Measurements from ENCODE around the gene UCN2. TPM values are rescaled to one million over a fixed set of nuclear protein-coding genes. Genes with fewer than 3 reads are reported as not detected.

The UCN2 gene
- total RNA-seq, 1 experiment from 2014 or later = not detected

DNA sequence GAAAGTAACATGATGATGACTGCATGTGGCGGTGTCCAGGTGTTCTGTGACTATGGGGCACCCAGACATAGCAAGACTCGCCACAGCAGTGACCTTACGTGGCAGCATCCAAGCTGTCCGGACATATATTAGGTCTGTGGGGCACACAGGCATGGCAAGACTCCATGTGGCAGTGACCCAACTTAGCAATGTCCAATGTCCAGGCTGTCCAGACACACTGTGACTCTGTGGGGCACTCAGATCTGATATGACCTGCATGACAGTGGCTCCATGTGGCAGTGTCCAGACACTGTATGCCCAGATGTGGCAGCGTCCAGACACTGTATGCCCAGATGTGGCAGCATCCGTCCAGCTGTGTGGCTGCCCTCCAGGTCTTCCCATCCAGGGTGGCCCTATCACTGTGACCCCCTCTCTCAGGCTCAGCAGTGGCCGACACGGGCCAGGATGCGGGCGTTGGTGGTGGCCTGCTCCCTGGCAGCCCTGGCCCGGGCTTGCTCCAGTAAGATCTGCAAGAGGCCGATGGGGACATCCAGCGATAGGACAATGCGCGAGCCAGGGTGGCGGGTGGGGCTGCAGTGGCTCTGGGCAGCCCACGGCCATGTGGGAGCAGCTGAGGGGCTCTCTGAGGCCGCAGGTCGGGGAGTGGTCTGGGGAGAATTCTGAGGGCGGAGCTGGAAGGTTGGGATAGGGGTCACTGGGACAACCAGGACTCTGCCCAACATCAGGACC, 1.1 kb downstream of the UCN2 start:
- Mint-ChIP-seq H3K4me3 (no peak overlapping the region), H3K36me3 (no peaks in the 10 kb centered on the region), H3K4me1 (peaks cover 47% of the 10 kb centered on the region), H3K9me3 (no peaks in the 10 kb centered on the region), H3K27me3 (ENCODE audit: low read depth) (no peaks in the 10 kb centered on the region), H3K27ac (peak overlapping the region; percentile 39)
- ATAC-seq (no peak), DNase-seq (ENCODE audit: low spot score) (no peak)
- ChIA-PET POLR2A (no interaction called here), CTCF (interaction anchor here (0.6 to 5.9 kb wide), 6 partner anchors 14 to 127 kb away, joined by 3 to 71 read pairs (median 6); partner anchors contain the start of genes CCDC51, NCKIPSD, SLC26A6 and TMA7)
- no peak for TF ChIP-seq MXD4 (CRISPR knock-in tag; IDR thresholded peaks at IDR 0.05; ENCODE audit: borderline replicate concordance)
- TF ChIP-seq GABPB1 (CRISPR knock-in tag; IDR thresholded peaks at IDR 0.05) = no peak
- no peak for TF ChIP-seq ZNF396 (CRISPR knock-in tag; IDR thresholded peaks at IDR 0.05; ENCODE audit: borderline replicate concordance)

DNA sequence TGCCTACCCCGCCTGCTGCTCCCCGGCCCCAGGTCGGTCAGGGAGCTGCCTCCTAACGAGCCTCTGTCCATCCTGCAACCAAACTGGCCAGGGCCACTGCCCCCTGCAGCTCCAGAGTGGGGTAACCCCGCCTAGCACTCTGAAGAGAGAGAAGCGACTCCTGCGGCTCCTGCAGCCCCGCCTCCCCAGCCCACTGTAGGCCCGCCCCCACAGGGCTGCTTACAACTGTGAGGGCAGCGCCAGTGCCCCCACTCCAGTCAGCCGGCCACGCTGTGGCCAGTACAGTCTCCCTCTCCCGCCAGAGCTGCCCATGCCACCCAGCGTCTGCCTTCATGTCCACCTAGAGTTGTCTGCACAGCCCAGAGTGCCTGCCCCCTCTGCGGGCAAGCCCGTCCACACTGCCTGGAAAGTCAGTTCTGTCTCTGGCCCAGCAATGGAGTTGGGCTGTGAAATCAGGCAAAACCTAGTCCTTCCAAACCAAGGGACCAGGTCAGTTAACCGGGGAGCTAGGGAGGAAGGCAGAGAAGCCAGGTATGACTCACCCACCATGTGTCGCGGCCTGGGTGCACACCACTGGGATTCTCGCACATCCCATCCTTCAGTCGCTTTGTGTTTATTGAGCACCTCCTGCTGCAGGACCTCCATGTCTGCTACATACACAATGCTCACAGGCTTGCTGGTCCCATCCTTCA, 2.4 kb downstream of the UCN2 start:
- peak; percentile 81 for DNase-seq (ENCODE audit: low spot score)
- POLR2A ChIA-PET = interaction anchor here (0.7 to 1.0 kb wide), 2 partner anchors 74 to 89 kb away, joined by 5 to 7 read pairs; partner anchors contain the start of gene SLC26A6
- H3K9me3 Mint-ChIP-seq = no peaks in the 10 kb centered on the region
- H3K27me3 Mint-ChIP-seq (ENCODE audit: low read depth) = no peaks in the 10 kb centered on the region
- no peaks in the 10 kb centered on the region for H3K36me3 Mint-ChIP-seq
- H3K4me1 Mint-ChIP-seq = peaks cover 47% of the 10 kb centered on the region
- peak; percentile 12 for ATAC-seq
- CTCF ChIA-PET = interaction anchor here (0.6 to 5.9 kb wide), 13 partner anchors 9 to 128 kb away, joined by 3 to 71 read pairs (median 4); partner anchors contain the start of genes CCDC51, CELSR3, NCKIPSD and SLC26A6
- H3K4me3 Mint-ChIP-seq = peak overlapping the region; percentile 57
- peak overlapping the region; percentile 83 for H3K27ac Mint-ChIP-seq
- TF ChIP-seq, protein P1, sequence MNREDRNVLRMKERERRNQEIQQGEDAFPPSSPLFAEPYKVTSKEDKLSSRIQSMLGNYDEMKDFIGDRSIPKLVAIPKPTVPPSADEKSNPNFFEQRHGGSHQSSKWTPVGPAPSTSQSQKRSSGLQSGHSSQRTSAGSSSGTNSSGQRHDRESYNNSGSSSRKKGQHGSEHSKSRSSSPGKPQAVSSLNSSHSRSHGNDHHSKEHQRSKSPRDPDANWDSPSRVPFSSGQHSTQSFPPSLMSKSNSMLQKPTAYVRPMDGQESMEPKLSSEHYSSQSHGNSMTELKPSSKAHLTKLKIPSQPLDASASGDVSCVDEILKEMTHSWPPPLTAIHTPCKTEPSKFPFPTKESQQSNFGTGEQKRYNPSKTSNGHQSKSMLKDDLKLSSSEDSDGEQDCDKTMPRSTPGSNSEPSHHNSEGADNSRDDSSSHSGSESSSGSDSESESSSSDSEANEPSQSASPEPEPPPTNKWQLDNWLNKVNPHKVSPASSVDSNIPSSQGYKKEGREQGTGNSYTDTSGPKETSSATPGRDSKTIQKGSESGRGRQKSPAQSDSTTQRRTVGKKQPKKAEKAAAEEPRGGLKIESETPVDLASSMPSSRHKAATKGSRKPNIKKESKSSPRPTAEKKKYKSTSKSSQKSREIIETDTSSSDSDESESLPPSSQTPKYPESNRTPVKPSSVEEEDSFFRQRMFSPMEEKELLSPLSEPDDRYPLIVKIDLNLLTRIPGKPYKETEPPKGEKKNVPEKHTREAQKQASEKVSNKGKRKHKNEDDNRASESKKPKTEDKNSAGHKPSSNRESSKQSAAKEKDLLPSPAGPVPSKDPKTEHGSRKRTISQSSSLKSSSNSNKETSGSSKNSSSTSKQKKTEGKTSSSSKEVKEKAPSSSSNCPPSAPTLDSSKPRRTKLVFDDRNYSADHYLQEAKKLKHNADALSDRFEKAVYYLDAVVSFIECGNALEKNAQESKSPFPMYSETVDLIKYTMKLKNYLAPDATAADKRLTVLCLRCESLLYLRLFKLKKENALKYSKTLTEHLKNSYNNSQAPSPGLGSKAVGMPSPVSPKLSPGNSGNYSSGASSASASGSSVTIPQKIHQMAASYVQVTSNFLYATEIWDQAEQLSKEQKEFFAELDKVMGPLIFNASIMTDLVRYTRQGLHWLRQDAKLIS (CRISPR knock-in tag; IDR thresholded peaks at IDR 0.05; ENCODE audit: borderline replicate concordance) = no peak
- TF ChIP-seq, protein P2, sequence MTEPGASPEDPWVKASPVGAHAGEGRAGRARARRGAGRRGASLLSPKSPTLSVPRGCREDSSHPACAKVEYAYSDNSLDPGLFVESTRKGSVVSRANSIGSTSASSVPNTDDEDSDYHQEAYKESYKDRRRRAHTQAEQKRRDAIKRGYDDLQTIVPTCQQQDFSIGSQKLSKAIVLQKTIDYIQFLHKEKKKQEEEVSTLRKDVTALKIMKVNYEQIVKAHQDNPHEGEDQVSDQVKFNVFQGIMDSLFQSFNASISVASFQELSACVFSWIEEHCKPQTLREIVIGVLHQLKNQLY (CRISPR knock-in tag; IDR thresholded peaks at IDR 0.05) = no peak
- TF ChIP-seq, protein P3, sequence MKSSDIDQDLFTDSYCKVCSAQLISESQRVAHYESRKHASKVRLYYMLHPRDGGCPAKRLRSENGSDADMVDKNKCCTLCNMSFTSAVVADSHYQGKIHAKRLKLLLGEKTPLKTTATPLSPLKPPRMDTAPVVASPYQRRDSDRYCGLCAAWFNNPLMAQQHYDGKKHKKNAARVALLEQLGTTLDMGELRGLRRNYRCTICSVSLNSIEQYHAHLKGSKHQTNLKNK (CRISPR knock-in tag; IDR thresholded peaks at IDR 0.05) = no peak
- TF ChIP-seq ZBTB21 (CRISPR knock-in tag; IDR thresholded peaks at IDR 0.05; ENCODE audit: borderline replicate concordance) = peak; percentile 27; the same call in 1 of the 2 replicates
- TF ChIP-seq, protein P4, sequence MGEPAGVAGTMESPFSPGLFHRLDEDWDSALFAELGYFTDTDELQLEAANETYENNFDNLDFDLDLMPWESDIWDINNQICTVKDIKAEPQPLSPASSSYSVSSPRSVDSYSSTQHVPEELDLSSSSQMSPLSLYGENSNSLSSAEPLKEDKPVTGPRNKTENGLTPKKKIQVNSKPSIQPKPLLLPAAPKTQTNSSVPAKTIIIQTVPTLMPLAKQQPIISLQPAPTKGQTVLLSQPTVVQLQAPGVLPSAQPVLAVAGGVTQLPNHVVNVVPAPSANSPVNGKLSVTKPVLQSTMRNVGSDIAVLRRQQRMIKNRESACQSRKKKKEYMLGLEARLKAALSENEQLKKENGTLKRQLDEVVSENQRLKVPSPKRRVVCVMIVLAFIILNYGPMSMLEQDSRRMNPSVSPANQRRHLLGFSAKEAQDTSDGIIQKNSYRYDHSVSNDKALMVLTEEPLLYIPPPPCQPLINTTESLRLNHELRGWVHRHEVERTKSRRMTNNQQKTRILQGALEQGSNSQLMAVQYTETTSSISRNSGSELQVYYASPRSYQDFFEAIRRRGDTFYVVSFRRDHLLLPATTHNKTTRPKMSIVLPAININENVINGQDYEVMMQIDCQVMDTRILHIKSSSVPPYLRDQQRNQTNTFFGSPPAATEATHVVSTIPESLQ (CRISPR knock-in tag; IDR thresholded peaks at IDR 0.05) = no peak
- TF ChIP-seq, protein P5, sequence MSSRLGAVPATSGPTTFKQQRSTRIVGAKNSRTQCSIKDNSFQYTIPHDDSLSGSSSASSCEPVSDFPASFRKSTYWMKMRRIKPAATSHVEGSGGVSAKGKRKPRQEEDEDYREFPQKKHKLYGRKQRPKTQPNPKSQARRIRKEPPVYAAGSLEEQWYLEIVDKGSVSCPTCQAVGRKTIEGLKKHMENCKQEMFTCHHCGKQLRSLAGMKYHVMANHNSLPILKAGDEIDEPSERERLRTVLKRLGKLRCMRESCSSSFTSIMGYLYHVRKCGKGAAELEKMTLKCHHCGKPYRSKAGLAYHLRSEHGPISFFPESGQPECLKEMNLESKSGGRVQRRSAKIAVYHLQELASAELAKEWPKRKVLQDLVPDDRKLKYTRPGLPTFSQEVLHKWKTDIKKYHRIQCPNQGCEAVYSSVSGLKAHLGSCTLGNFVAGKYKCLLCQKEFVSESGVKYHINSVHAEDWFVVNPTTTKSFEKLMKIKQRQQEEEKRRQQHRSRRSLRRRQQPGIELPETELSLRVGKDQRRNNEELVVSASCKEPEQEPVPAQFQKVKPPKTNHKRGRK (CRISPR knock-in tag; IDR thresholded peaks at IDR 0.05; ENCODE audit: borderline replicate concordance) = no peak
- no peak for TF ChIP-seq GABPB1 (CRISPR knock-in tag; IDR thresholded peaks at IDR 0.05)
- TF ChIP-seq ZNF263 (CRISPR knock-in tag; IDR thresholded peaks at IDR 0.05; ENCODE audit: low read depth) = no peak
- TF ChIP-seq, protein P6, sequence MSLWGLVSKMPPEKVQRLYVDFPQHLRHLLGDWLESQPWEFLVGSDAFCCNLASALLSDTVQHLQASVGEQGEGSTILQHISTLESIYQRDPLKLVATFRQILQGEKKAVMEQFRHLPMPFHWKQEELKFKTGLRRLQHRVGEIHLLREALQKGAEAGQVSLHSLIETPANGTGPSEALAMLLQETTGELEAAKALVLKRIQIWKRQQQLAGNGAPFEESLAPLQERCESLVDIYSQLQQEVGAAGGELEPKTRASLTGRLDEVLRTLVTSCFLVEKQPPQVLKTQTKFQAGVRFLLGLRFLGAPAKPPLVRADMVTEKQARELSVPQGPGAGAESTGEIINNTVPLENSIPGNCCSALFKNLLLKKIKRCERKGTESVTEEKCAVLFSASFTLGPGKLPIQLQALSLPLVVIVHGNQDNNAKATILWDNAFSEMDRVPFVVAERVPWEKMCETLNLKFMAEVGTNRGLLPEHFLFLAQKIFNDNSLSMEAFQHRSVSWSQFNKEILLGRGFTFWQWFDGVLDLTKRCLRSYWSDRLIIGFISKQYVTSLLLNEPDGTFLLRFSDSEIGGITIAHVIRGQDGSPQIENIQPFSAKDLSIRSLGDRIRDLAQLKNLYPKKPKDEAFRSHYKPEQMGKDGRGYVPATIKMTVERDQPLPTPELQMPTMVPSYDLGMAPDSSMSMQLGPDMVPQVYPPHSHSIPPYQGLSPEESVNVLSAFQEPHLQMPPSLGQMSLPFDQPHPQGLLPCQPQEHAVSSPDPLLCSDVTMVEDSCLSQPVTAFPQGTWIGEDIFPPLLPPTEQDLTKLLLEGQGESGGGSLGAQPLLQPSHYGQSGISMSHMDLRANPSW (CRISPR knock-in tag; conservative IDR thresholded peaks at IDR 0.05; ENCODE audit: low read depth) = no peak
- 0 out of 2 replicates have a peak, but pooled peaks have one; percentile 14 for TF ChIP-seq ZNF138 (CRISPR knock-in tag; conservative IDR thresholded peaks at IDR 0.05)
- TF ChIP-seq TEAD4 (CRISPR knock-in tag; IDR thresholded peaks at IDR 0.05) = no peak
- TF ChIP-seq FOXK1 (CRISPR knock-in tag; IDR thresholded peaks at IDR 0.05) = no peak
- TF ChIP-seq JUN (CRISPR knock-in tag; IDR thresholded peaks at IDR 0.05) = no peak
- no peak for TF ChIP-seq IRF2 (CRISPR knock-in tag; IDR thresholded peaks at IDR 0.05; ENCODE audit: borderline replicate concordance, low read depth)
- TF ChIP-seq ETV6 (CRISPR knock-in tag; IDR thresholded peaks at IDR 0.05) = 0 out of 2 replicates have a peak, but pooled peaks have one; percentile 32
- TF ChIP-seq PRRX2 (CRISPR knock-in tag; IDR thresholded peaks at IDR 0.05) = no peak
- TF ChIP-seq, protein P7, sequence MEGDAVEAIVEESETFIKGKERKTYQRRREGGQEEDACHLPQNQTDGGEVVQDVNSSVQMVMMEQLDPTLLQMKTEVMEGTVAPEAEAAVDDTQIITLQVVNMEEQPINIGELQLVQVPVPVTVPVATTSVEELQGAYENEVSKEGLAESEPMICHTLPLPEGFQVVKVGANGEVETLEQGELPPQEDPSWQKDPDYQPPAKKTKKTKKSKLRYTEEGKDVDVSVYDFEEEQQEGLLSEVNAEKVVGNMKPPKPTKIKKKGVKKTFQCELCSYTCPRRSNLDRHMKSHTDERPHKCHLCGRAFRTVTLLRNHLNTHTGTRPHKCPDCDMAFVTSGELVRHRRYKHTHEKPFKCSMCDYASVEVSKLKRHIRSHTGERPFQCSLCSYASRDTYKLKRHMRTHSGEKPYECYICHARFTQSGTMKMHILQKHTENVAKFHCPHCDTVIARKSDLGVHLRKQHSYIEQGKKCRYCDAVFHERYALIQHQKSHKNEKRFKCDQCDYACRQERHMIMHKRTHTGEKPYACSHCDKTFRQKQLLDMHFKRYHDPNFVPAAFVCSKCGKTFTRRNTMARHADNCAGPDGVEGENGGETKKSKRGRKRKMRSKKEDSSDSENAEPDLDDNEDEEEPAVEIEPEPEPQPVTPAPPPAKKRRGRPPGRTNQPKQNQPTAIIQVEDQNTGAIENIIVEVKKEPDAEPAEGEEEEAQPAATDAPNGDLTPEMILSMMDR (IDR thresholded peaks at IDR 0.05) = no peak
